Ascending aorta (tissue), 2 donors: ENCODE measurements around the gene PTGIS. TPM values are rescaled to one million over a fixed set of nuclear protein-coding genes. Genes with fewer than 3 reads are reported as not detected.

ENCODE experiments used
- DNase-seq, 2 donors: peaks; one replicate each; pipeline ENCODE4 v3.0.0-alpha.2; 2019; ENCODE audit warnings: low spot score in 2 of 2
- H3K27ac ChIP-seq, 2 donors: fragments of 200-600 bp; sonication (generic); one replicate each; pipeline ENCODE4 v1.5.1; 2016 to 2017; ENCODE audit warnings: mild to moderate bottlenecking in 1 of 2
- H3K27me3 ChIP-seq: fragments of 200-600 bp; sonication (generic); one replicate; pipeline ENCODE4 v1.5.1; 2017
- H3K36me3 ChIP-seq, 2 donors: fragments of 200-600 bp; sonication (generic); one replicate each; pipeline ENCODE4 v1.5.1; 2016
- H3K4me1 ChIP-seq, 2 donors: fragments of 200-600 bp; sonication (generic); one replicate each; pipeline ENCODE4 v1.5.1; 2016 to 2017; ENCODE audit warnings: mild to moderate bottlenecking in 1 of 2
- H3K4me3 ChIP-seq, 2 donors: fragments of 200-600 bp; sonication (generic); one replicate each; pipeline ENCODE4 v1.5.1; 2016 to 2017; ENCODE audit warnings: mild to moderate bottlenecking in 1 of 2
- H3K9me3 ChIP-seq, 2 donors: fragments of 200-600 bp; sonication (generic); one replicate each; pipeline ENCODE4 v1.5.1; 2016
- intact Hi-C: fragments of 100-400 bp; cut with DNase I; formaldehyde crosslinking; loops from one replicate; pipeline ENCODE4 v1.15.1; 2023
- total RNA-seq: library from RNA; depleted of rRNA; stranded (reverse); fragments of >200 nt; gene quantifications from one replicate; pipeline ENCODE4 v1.1.0, GENCODE V29; 2016
- TF ChIP-seq, protein P1 (sequence below), 3 experiments: fragments of 200-600 bp in 2 of 3; fragments of 450-650 bp in 1 of 3; sonication (generic) in 2 of 3; IDR thresholded peaks; one replicate each; pipeline ENCODE4 v1.5.1; 2016 to 2019; ENCODE audit warnings: antibody characterized with exemption in 3 of 3, mild to moderate bottlenecking in 1 of 3, moderate library complexity in 1 of 3

The PTGIS gene
- total RNA-seq, 1 donor from 2014 or later: 288 TPM

DNA sequence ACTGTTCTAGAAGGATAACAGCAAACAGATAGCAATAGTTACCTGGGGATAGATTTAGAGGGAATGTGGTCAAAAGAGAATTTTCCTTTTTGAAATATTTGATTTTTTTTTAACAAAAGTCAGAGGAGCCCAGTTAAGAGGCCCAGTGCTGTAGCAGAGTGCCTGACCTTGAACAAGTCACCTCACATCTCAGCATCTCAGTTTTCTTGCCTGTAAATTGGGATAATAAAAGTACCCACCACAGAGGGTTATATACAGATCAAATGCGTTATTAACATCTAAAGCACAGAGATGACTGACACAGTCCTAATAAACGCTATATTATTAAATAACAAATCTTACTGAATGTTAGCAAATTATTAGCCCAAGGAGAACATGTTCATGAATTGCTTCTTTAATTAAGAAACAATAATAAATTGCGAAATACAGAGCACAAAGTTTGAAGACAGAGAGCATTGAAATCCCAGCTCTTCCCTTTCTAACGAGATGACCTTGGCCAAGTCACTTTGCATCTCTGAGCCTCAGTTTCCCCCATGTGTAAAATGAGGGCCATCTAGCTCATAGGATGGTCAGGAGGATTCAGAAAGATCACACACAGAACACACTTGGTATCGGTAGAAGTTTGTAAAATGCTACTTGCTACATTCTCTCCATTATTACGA is 35.5 kb downstream of the PTGIS start:
- DNase-seq: no peak
- peaks cover 0 to 13% of the 10 kb centered on the region in 2 donors for H3K4me1 ChIP-seq
- H3K9me3 ChIP-seq: no peaks in the 10 kb centered on the region
- peak overlapping the region; percentile 54 to 58 for H3K27ac ChIP-seq
- intact Hi-C loops: no loop called here
- peaks cover 44 to 90% of the 10 kb centered on the region in 2 donors for H3K36me3 ChIP-seq
- TF ChIP-seq, protein P1, sequence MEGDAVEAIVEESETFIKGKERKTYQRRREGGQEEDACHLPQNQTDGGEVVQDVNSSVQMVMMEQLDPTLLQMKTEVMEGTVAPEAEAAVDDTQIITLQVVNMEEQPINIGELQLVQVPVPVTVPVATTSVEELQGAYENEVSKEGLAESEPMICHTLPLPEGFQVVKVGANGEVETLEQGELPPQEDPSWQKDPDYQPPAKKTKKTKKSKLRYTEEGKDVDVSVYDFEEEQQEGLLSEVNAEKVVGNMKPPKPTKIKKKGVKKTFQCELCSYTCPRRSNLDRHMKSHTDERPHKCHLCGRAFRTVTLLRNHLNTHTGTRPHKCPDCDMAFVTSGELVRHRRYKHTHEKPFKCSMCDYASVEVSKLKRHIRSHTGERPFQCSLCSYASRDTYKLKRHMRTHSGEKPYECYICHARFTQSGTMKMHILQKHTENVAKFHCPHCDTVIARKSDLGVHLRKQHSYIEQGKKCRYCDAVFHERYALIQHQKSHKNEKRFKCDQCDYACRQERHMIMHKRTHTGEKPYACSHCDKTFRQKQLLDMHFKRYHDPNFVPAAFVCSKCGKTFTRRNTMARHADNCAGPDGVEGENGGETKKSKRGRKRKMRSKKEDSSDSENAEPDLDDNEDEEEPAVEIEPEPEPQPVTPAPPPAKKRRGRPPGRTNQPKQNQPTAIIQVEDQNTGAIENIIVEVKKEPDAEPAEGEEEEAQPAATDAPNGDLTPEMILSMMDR (IDR thresholded peaks at IDR 0.05): no peak
- no peaks in the 10 kb centered on the region for H3K27me3 ChIP-seq
- H3K4me3 ChIP-seq: no peak overlapping the region

DNA sequence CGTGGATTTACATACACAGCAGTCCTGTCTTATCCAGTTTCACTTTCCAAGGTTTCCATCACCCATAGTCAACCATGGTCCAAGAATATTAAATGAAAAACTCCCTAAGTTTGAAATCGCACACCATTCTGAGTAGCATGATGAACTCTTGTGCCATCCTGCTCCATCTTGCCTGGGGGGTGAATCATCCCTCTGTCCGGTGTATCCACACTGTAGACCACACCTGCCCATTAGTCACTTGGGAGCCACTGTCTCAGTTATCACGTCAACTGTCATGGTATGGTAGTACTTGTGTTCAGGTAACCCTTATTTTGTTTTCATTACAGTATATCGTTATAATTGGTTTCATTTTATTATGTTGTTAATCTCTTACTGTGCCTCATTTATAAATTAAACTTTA is 38.5 kb downstream of the PTGIS start:
- Histone ChIP-seq H3K27ac (peak overlapping the region; percentile 27 to 54), H3K4me3 (no peak overlapping the region), H3K36me3 (peaks cover 31 to 71% of the 10 kb centered on the region in 2 donors), H3K4me1 (peaks cover 0 to 21% of the 10 kb centered on the region in 2 donors), H3K9me3 (no peaks in the 10 kb centered on the region), H3K27me3 (no peaks in the 10 kb centered on the region)
- intact Hi-C loops: no loop called here
- no peak for DNase-seq
- TF ChIP-seq, protein P1 (IDR thresholded peaks at IDR 0.05): no peak

DNA sequence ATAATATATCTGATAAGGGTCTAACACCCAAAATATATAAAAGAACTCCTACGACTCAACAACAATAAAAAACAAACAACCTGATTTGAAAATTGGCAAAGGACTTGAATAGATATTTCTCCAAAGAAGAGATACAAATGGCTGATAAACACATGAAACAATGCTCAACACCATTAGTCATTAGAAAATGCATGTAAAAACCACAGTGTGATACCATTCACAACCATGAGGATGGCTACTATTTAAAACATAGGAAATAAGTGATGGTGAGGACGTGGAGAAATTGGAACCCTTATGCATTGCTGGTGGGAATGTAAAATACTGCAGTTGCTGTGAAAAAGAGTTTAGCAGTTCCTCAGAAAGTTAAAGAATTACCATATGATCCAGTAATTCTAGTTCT is 41.4 kb downstream of the PTGIS start:
- Histone ChIP-seq H3K9me3 (no peaks in the 10 kb centered on the region), H3K4me1 (peaks cover 6 to 21% of the 10 kb centered on the region in 2 donors), H3K36me3 (peaks cover 54 to 64% of the 10 kb centered on the region in 2 donors), H3K4me3 (no peak overlapping the region), H3K27ac (peak overlapping the region; percentile 65 to 79), H3K27me3 (no peaks in the 10 kb centered on the region)
- TF ChIP-seq, protein P1 (IDR thresholded peaks at IDR 0.05): no peak
- intact Hi-C loops: no loop called here
- DNase-seq: no peak

DNA sequence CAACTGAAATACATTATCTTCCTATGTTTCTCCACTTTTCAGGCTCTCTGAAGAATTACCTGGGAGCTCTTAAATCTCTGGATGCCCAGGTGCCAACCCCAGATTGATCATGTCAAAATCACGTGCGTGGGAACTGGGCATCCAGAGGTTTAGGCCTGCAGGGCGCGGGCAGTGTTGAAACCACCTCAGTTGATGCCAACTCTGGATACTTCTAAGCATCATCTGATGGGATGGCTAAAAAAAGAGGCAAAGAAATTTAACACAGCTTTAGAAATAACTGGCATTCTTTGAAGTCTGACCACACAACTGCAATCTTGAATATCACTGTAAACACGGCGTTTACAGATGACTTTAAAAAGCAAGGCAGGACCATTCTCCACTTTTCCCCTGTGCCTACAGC is 41.9 kb downstream of the PTGIS start:
- H3K9me3 ChIP-seq: no peaks in the 10 kb centered on the region
- peak overlapping the region; percentile 62 to 79 for H3K27ac ChIP-seq
- peaks cover 53 to 64% of the 10 kb centered on the region in 2 donors for H3K36me3 ChIP-seq
- intact Hi-C loops: no loop called here
- TF ChIP-seq, protein P1 (IDR thresholded peaks at IDR 0.05): no peak
- no peak overlapping the region for H3K4me3 ChIP-seq
- no peak for DNase-seq
- no peaks in the 10 kb centered on the region for H3K27me3 ChIP-seq
- peaks cover 6 to 21% of the 10 kb centered on the region in 2 donors for H3K4me1 ChIP-seq

DNA sequence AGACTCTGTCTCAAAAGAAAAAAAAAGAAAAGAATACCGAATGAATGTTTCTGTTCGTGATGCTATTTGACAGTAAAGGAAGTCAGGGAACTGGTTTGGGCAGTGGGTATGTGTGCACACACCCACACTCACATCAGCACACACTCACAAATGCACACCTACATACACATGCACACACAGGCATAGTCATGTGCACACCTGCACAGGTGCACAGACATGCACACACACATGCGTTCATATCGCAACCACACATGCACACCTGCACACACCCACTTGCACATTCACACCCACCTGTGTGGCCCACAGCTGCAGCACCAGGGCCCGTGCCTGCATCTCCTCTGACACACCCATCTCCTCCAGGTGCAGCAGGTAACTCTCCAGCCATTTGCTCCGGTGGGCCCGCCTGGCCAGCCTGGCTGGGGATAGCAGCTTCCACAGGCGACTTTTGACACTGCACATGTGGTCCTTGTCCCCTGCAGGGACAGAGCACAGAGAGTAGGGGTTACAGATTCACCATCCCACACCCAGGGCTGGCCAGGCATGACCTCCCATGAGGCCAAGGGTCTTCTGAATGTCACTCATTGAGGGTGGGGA is 44.1 kb downstream of the PTGIS start:
- H3K27ac ChIP-seq: peak overlapping the region in 1 of 2 donors; percentile 79

More for the DNA sequence above, 44.1 kb downstream of the PTGIS start:
- intact Hi-C loops: no loop called here
- Histone ChIP-seq H3K36me3 (peaks cover 54 to 55% of the 10 kb centered on the region in 2 donors), H3K9me3 (no peaks in the 10 kb centered on the region), H3K4me3 (no peak overlapping the region), H3K4me1 (peaks cover 6 to 19% of the 10 kb centered on the region in 2 donors), H3K27me3 (no peaks in the 10 kb centered on the region)
- DNase-seq: no peak
- TF ChIP-seq, protein P1 (IDR thresholded peaks at IDR 0.05): no peak
